OCI-LY1 (cell line): ENCODE data around the gene OTOF.

Experiments
- EZH2 ChIP-seq: fragments of 200-600 bp; sonication (generic), shearing (Covaris generic); IDR thresholded peaks from 2 replicates; pipeline ENCODE4 v1.8.0; 2017; ENCODE audit warnings: borderline replicate concordance, mixed run types, mild to moderate bottlenecking, antibody characterized with exemption, low read length, moderate library complexity, mixed read lengths
- TF ChIP-seq, protein P1 (sequence below): fragments of 200-600 bp; sonication (generic), shearing (Covaris generic); IDR thresholded peaks from 2 replicates; pipeline ENCODE4 v1.5.1; 2017; ENCODE audit warnings: mild to moderate bottlenecking, antibody characterized with exemption, low read length, moderate library complexity, mixed read lengths

DNA sequence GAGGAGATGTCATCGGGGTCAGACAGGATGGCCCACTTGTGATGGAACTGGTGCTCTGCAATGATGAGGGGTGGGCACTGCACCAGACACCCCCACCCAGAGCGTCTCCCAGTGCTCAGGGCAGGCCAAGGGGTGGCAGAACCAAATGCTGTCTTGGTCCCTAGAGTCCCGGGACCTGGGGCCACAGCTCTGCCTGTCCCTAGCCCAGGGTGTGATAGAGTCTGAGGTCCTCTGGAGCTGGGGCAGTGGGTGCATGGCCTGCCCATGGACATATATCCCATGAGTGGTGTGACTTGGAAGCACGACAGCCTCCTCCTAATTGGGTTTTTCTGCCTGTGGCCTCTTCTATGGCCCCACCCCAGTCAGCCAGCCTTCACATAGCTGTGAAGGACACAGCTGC is 6.7 kb upstream of the OTOF start:
- TF ChIP-seq, protein P1, sequence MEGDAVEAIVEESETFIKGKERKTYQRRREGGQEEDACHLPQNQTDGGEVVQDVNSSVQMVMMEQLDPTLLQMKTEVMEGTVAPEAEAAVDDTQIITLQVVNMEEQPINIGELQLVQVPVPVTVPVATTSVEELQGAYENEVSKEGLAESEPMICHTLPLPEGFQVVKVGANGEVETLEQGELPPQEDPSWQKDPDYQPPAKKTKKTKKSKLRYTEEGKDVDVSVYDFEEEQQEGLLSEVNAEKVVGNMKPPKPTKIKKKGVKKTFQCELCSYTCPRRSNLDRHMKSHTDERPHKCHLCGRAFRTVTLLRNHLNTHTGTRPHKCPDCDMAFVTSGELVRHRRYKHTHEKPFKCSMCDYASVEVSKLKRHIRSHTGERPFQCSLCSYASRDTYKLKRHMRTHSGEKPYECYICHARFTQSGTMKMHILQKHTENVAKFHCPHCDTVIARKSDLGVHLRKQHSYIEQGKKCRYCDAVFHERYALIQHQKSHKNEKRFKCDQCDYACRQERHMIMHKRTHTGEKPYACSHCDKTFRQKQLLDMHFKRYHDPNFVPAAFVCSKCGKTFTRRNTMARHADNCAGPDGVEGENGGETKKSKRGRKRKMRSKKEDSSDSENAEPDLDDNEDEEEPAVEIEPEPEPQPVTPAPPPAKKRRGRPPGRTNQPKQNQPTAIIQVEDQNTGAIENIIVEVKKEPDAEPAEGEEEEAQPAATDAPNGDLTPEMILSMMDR, result no peak
- TF ChIP-seq EZH2, result no peak
